ENCODE data around the gene MS4A10. TPM values are rescaled to one million over a fixed set of nuclear protein-coding genes. Genes with fewer than 3 reads are reported as not detected.

Gene MS4A10
- total RNA-seq, 1 donor from 2014 or later: not detected

- no peak for DNase-seq (ENCODE audit: low read depth)
Measured at GRCh38 chr11:60849641-60850520, 64.7 kb downstream of the MS4A10 start.

Other genes starting within 250 kb of the MS4A10 start
- gene MS4A8, start 85.7 kb upstream of the MS4A10 start, total RNA-seq: not detected in 2 replicates
- not detected in 2 replicates for gene MS4A18, start 60.6 kb upstream of the MS4A10 start, total RNA-seq
- not detected in 2 replicates for gene MS4A15, start 28.5 kb upstream of the MS4A10 start, total RNA-seq
- 6.4 and 21.2 TPM in 2 replicates for gene CCDC86, start 56.8 kb downstream of the MS4A10 start, total RNA-seq
- gene PTGDR2, start 70.6 kb downstream of the MS4A10 start, total RNA-seq: not detected in 2 replicates
- not detected in 2 replicates for gene ZP1, start 82.2 kb downstream of the MS4A10 start, total RNA-seq
- gene PRPF19, start 121.3 kb downstream of the MS4A10 start, total RNA-seq: 32.6 and 49.8 TPM in 2 replicates
- 18.6 and 37.7 TPM in 2 replicates for gene TMEM109, start 128.8 kb downstream of the MS4A10 start, total RNA-seq
- 137 and 213 TPM in 2 replicates for gene TMEM132A, start 139.1 kb downstream of the MS4A10 start, total RNA-seq
- gene SLC15A3, start 166.8 kb downstream of the MS4A10 start, total RNA-seq: 0.89 and 5.9 TPM in 2 replicates
- gene CD6, start 186.3 kb downstream of the MS4A10 start, total RNA-seq: not detected in 2 replicates